ENCODE data around the gene ABHD5. TPM values are rescaled to one million over a fixed set of nuclear protein-coding genes. Genes with fewer than 3 reads are reported as not detected.

The ABHD5 gene
- total RNA-seq, 1 donor from 2014 or later, result 25.4 TPM

GRCh38 chr3:43765521-43765971 is 74.8 kb downstream of the ABHD5 start:
- peak; percentile 37 for ATAC-seq
- intact Hi-C loops (cut with DNase I), result no loop called here

GRCh38 chr3:43766672-43767465 is 76.1 kb downstream of the ABHD5 start:
- ATAC-seq (no peak), DNase-seq (ENCODE audit: missing footprints) (no peak)
- intact Hi-C loops (cut with DNase I), result no loop called here

More at GRCh38 chr3:43765521-43765971, 74.8 kb downstream of the ABHD5 start:
- no peak for DNase-seq (ENCODE audit: missing footprints)

- intact Hi-C loops (cut with DNase I), result no loop called here
- ATAC-seq (peak; percentile 37), DNase-seq (ENCODE audit: missing footprints) (no peak)
These were observed 77.7 kb downstream of the ABHD5 start for GRCh38 chr3:43768381-43768973.

GRCh38 chr3:43769097-43769884 is 78.6 kb downstream of the ABHD5 start:
- intact Hi-C loops (cut with DNase I), result no loop called here
- ATAC-seq (peak; percentile 89), DNase-seq (ENCODE audit: missing footprints) (peak; percentile 98)

GRCh38 chr3:43769885-43770425 is 79.2 kb downstream of the ABHD5 start:
- intact Hi-C loops (cut with DNase I), result loop anchor here (5.0 kb wide), 1 partner anchor 148 kb away; the partner anchor contains the start of gene ANO10
- DNase-seq (ENCODE audit: missing footprints) (no peak), ATAC-seq (peak; percentile 0)

GRCh38 chr3:43770426-43771103 is 79.8 kb downstream of the ABHD5 start:
- intact Hi-C loops (cut with DNase I), result loop anchor here (5.0 kb wide), 1 partner anchor 148 kb away; the partner anchor contains the start of gene ANO10
- DNase-seq (ENCODE audit: missing footprints) (peak; percentile 78), ATAC-seq (peak; percentile 81)

- intact Hi-C loops (cut with DNase I), result loop anchor here (5.0 kb wide), 1 partner anchor 149 kb away; the partner anchor contains the start of gene ANO10
- DNase-seq (ENCODE audit: missing footprints) (no peak), ATAC-seq (no peak)
These were observed 80.9 kb downstream of the ABHD5 start for GRCh38 chr3:43771610-43772009.

GRCh38 chr3:43773273-43774094 is 82.7 kb downstream of the ABHD5 start:
- DNase-seq (ENCODE audit: missing footprints) (peak; percentile 77), ATAC-seq (no peak)
- intact Hi-C loops (cut with DNase I), result loop anchor here (5.0 kb wide), 1 partner anchor 151 kb away; the partner anchor contains the start of gene ANO10

GRCh38 chr3:43774799-43775198 is 84.1 kb downstream of the ABHD5 start:
- ATAC-seq, result no peak
- intact Hi-C loops (cut with DNase I), result loop anchor here (5.0 kb wide), 1 partner anchor 152 kb away; the partner anchor contains the start of gene ANO10
- no peak for DNase-seq (ENCODE audit: missing footprints)

GRCh38 chr3:43776101-43776500 is 85.4 kb downstream of the ABHD5 start:
- DNase-seq (ENCODE audit: missing footprints), result no peak
- no peak for ATAC-seq
- intact Hi-C loops (cut with DNase I), result no loop called here

GRCh38 chr3:43779850-43780249 is 89.1 kb downstream of the ABHD5 start:
- intact Hi-C loops (cut with DNase I), result no loop called here
- ATAC-seq, result no peak
- DNase-seq (ENCODE audit: missing footprints), result no peak

GRCh38 chr3:43782541-43782940 is 91.8 kb downstream of the ABHD5 start:
- intact Hi-C loops (cut with DNase I), result no loop called here
- ATAC-seq (no peak), DNase-seq (ENCODE audit: missing footprints) (no peak)

Other genes with a start within 250 kb of the ABHD5 start
- gene ANO10, start 68.9 kb upstream of the ABHD5 start, total RNA-seq, result 12.3 TPM